ENCODE measurements around the gene LIME1.

LIME1 gene

DNA sequence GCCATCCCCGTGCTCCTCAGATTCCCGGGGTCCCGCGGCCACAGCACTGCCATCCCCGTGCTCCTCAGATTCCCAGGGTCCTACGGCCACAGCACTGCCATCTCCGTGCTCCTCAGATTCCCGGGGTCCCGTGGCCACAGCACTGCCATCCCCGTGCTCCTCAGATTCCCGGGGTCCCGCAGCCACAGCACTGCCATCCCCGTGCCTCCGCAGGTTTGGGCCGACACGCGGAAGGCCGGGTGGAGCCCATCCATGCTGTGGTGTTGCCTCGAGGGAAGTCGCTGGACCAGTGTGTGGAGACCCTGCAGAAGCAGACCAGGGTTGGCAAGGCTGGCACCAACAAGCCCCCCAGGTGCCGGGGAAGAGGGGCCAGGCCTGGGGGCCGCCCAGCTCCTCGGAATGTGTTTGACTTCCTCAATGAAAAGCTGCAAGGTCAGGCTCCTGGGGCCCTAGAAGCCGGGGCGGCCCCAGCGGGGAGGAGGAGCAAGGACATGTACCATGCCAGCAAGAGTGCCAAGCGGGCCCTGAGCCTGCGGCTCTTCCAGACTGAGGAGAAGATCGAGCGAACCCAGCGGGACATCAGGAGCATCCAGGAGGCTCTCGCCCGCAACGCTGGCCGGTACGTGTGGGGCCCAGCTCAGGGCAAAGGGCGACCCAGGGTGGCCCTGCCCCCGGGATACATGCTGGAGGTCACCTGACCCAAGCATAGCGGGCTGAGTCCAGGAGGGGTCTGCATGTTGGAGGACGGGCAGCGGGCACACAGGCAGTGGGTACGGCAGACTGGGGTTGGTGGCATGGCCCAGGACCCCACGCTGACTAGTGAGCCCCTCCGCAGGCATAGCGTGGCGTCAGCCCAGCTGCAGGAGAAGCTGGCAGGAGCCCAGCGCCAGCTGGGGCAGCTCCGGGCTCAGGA, 1.3 kb upstream of the LIME1 start:
- Histone ChIP-seq H3K9ac (ENCODE audit: low read length in 2 of 2) (no peak overlapping the region), H3K36me3 (ENCODE audit: control insufficient read depth in 2 of 2, insufficient read depth in 2 of 2, low read length in 2 of 2) (peaks cover 9 to 17% of the 10 kb centered on the region in 2 donors), H3K4me1 (ENCODE audit: control insufficient read depth, insufficient read depth, low read length) (peaks cover 14% of the 10 kb centered on the region), H3K9me3 (ENCODE audit: control insufficient read depth in 2 of 2, low read length in 2 of 2) (no peaks in the 10 kb centered on the region), H3K4me3 (ENCODE audit: low read length in 2 of 2) (no peak overlapping the region), H3K27me3 (ENCODE audit: control insufficient read depth in 1 of 2, insufficient read depth in 2 of 2, low read length in 2 of 2) (no peaks in the 10 kb centered on the region), H3K27ac (ENCODE audit: low read length) (no peak overlapping the region)

- Histone ChIP-seq H3K9ac (ENCODE audit: low read length in 2 of 2) (no peak overlapping the region), H3K4me3 (ENCODE audit: low read length in 2 of 2) (no peak overlapping the region), H3K36me3 (ENCODE audit: control insufficient read depth in 2 of 2, insufficient read depth in 2 of 2, low read length in 2 of 2) (peaks cover 9 to 14% of the 10 kb centered on the region in 2 donors), H3K27me3 (ENCODE audit: control insufficient read depth in 1 of 2, insufficient read depth in 2 of 2, low read length in 2 of 2) (no peaks in the 10 kb centered on the region), H3K4me1 (ENCODE audit: control insufficient read depth, insufficient read depth, low read length) (peaks cover 32% of the 10 kb centered on the region), H3K27ac (ENCODE audit: low read length) (no peak overlapping the region), H3K9me3 (ENCODE audit: control insufficient read depth in 2 of 2, low read length in 2 of 2) (no peaks in the 10 kb centered on the region)
Measured at GRCh38 chr20:63736893-63737694, 630 bp downstream of the LIME1 start.

GRCh38 chr20:63737695-63737944, 1.2 kb downstream of the LIME1 start:
- H3K36me3 ChIP-seq (ENCODE audit: control insufficient read depth in 2 of 2, insufficient read depth in 2 of 2, low read length in 2 of 2), result peaks cover 9 to 14% of the 10 kb centered on the region in 2 donors
- peak overlapping the region in 1 of 2 donors; percentile 22 for H3K4me3 ChIP-seq (ENCODE audit: low read length in 2 of 2)
- H3K9ac ChIP-seq (ENCODE audit: low read length in 2 of 2), result no peak overlapping the region
- H3K4me1 ChIP-seq (ENCODE audit: control insufficient read depth, insufficient read depth, low read length), result peaks cover 34% of the 10 kb centered on the region
- H3K27me3 ChIP-seq (ENCODE audit: control insufficient read depth in 1 of 2, insufficient read depth in 2 of 2, low read length in 2 of 2), result no peaks in the 10 kb centered on the region
- H3K27ac ChIP-seq (ENCODE audit: low read length), result no peak overlapping the region
- H3K9me3 ChIP-seq (ENCODE audit: control insufficient read depth in 2 of 2, low read length in 2 of 2), result no peaks in the 10 kb centered on the region

DNA sequence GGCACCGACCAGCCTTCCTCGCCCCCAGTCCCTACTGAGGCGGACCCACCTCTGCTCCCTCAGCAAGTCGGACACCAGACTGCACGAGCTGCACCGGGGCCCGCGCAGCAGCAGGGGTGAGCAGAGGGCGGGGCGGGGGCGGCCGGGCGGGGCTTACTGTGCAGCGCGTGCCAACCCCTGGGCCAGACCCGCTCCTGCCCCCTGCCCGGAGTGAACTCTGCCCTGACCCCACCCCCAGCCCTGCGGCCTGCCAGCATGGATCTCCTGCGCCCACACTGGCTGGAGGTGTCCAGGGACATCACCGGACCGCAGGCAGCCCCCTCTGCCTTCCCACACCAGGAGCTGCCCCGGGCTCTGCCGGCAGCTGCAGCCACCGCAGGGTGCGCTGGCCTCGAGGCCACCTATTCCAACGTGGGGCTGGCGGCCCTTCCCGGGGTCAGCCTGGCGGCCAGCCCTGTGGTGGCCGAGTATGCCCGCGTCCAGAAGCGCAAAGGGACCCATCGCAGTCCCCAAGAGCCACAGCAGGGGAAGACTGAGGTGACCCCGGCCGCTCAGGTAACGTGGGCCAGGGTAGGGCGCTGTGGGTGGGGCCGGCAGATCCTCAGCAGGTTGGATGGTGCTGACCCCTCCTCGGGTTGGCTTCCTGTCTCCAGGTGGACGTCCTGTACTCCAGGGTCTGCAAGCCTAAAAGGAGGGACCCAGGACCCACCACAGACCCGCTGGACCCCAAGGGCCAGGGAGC, 1.7 kb downstream of the LIME1 start:
- Histone ChIP-seq H3K4me3 (ENCODE audit: low read length in 2 of 2) (peak overlapping the region in 1 of 2 donors; percentile 72), H3K4me1 (ENCODE audit: control insufficient read depth, insufficient read depth, low read length) (peaks cover 34% of the 10 kb centered on the region)

DNA sequence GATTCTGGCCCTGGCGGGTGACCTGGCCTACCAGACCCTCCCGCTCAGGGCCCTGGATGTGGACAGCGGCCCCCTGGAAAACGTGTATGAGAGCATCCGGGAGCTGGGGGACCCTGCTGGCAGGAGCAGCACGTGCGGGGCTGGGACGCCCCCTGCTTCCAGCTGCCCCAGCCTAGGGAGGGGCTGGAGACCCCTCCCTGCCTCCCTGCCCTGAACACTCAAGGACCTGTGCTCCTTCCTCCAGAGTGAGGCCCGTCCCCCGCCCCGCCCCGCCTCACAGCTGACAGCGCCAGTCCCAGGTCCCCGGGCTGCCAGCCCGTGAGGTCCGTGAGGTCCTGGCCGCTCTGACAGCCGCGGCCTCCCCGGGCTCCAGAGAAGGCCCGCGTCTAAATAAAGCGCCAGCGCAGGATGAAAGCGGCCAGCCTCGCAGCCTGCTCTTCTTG, 2.2 kb downstream of the LIME1 start:
- H3K4me3 ChIP-seq (ENCODE audit: low read length in 2 of 2), result peak overlapping the region; percentile 66 to 72
- H3K4me1 ChIP-seq (ENCODE audit: control insufficient read depth, insufficient read depth, low read length), result peaks cover 34% of the 10 kb centered on the region
- H3K36me3 ChIP-seq (ENCODE audit: control insufficient read depth in 2 of 2, insufficient read depth in 2 of 2, low read length in 2 of 2), result peaks cover 5 to 8% of the 10 kb centered on the region in 2 donors
- H3K9ac ChIP-seq (ENCODE audit: low read length in 2 of 2), result peak overlapping the region in 1 of 2 donors; percentile 62
- no peak overlapping the region for H3K27ac ChIP-seq (ENCODE audit: low read length)
- H3K9me3 ChIP-seq (ENCODE audit: control insufficient read depth in 2 of 2, low read length in 2 of 2), result no peaks in the 10 kb centered on the region
- H3K27me3 ChIP-seq (ENCODE audit: control insufficient read depth in 1 of 2, insufficient read depth in 2 of 2, low read length in 2 of 2), result no peaks in the 10 kb centered on the region

More for the DNA sequence above, 1.7 kb downstream of the LIME1 start:
- H3K9me3 ChIP-seq (ENCODE audit: control insufficient read depth in 2 of 2, low read length in 2 of 2), result no peaks in the 10 kb centered on the region
- no peak overlapping the region for H3K9ac ChIP-seq (ENCODE audit: low read length in 2 of 2)
- peaks cover 9 to 14% of the 10 kb centered on the region in 2 donors for H3K36me3 ChIP-seq (ENCODE audit: control insufficient read depth in 2 of 2, insufficient read depth in 2 of 2, low read length in 2 of 2)
- H3K27ac ChIP-seq (ENCODE audit: low read length), result no peak overlapping the region
- H3K27me3 ChIP-seq (ENCODE audit: control insufficient read depth in 1 of 2, insufficient read depth in 2 of 2, low read length in 2 of 2), result no peaks in the 10 kb centered on the region

GRCh38 chr20:63739130-63740069, 2.9 kb downstream of the LIME1 start, which contains the start of gene SLC2A4RG:
TSS of gene SLC2A4RG (plus strand) at chr20:63739776. CDS start at chr20:63739913, 137 bp downstream.
- peak within 1 kb of the TSS; percentile 76 to 80 for H3K9ac ChIP-seq (ENCODE audit: low read length in 2 of 2)
- peaks cover 0 to 5% of the 10 kb centered on the region in 2 donors for H3K36me3 ChIP-seq (ENCODE audit: control insufficient read depth in 2 of 2, insufficient read depth in 2 of 2, low read length in 2 of 2)
- H3K27me3 ChIP-seq (ENCODE audit: control insufficient read depth in 1 of 2, insufficient read depth in 2 of 2, low read length in 2 of 2), result no peaks in the 10 kb centered on the region
- H3K4me3 ChIP-seq (ENCODE audit: low read length in 2 of 2), result peak within 1 kb of the TSS; percentile 71 to 81
- no peaks in the 10 kb centered on the region for H3K9me3 ChIP-seq (ENCODE audit: control insufficient read depth in 2 of 2, low read length in 2 of 2)
- H3K4me1 ChIP-seq (ENCODE audit: control insufficient read depth, insufficient read depth, low read length), result peaks cover 34% of the 10 kb centered on the region
- peak within 1 kb of the TSS; percentile 87 for H3K27ac ChIP-seq (ENCODE audit: low read length)

DNA sequence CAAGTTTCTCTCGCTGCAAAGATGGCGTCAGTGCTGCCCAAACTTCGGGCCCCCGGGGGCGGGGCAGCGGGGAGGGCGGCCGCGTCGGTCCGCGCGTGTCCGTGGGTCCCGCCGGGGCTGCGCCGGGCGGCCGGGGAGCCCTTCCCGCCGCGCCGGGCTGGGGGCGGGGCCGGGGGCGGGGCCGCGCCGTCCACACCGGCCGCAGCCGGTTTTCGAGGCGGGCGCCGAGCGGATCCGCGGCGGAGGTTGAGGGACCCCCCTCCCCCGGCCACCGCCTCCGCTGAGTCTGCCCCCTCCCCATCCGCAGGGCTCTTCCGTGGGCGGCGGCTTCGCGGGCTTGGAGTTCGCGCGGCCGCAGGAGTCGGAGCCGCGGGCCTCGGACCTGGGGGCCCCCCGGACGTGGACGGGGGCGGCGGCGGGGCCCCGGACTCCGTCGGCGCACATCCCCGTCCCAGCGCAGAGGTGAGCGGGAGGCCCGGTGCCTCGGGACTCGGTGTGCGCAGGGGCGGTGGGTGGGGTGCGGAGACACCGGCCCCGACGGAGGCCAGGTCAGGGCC, 3.7 kb downstream of the LIME1 start:
- Histone ChIP-seq H3K4me1 (ENCODE audit: control insufficient read depth, insufficient read depth, low read length) (peaks cover 34% of the 10 kb centered on the region), H3K36me3 (ENCODE audit: control insufficient read depth in 2 of 2, insufficient read depth in 2 of 2, low read length in 2 of 2) (no peaks in the 10 kb centered on the region), H3K4me3 (ENCODE audit: low read length in 2 of 2) (peak overlapping the region; percentile 71 to 81), H3K27ac (ENCODE audit: low read length) (peak overlapping the region; percentile 87), H3K9ac (ENCODE audit: low read length in 2 of 2) (peak overlapping the region; percentile 53 to 76), H3K9me3 (ENCODE audit: control insufficient read depth in 2 of 2, low read length in 2 of 2) (no peaks in the 10 kb centered on the region), H3K27me3 (ENCODE audit: control insufficient read depth in 1 of 2, insufficient read depth in 2 of 2, low read length in 2 of 2) (no peaks in the 10 kb centered on the region)

GRCh38 chr20:63740627-63741353, 4.3 kb downstream of the LIME1 start:
- peak overlapping the region; percentile 71 to 81 for H3K4me3 ChIP-seq (ENCODE audit: low read length in 2 of 2)
- H3K9me3 ChIP-seq (ENCODE audit: control insufficient read depth in 2 of 2, low read length in 2 of 2), result no peaks in the 10 kb centered on the region
- no peaks in the 10 kb centered on the region for H3K36me3 ChIP-seq (ENCODE audit: control insufficient read depth in 2 of 2, insufficient read depth in 2 of 2, low read length in 2 of 2)
- H3K27ac ChIP-seq (ENCODE audit: low read length), result peak overlapping the region; percentile 87
- peak overlapping the region; percentile 53 to 76 for H3K9ac ChIP-seq (ENCODE audit: low read length in 2 of 2)
- H3K27me3 ChIP-seq (ENCODE audit: control insufficient read depth in 1 of 2, insufficient read depth in 2 of 2, low read length in 2 of 2), result no peaks in the 10 kb centered on the region
- H3K4me1 ChIP-seq (ENCODE audit: control insufficient read depth, insufficient read depth, low read length), result peaks cover 34% of the 10 kb centered on the region

- H3K4me3 ChIP-seq (ENCODE audit: low read length in 2 of 2), result peak overlapping the region; percentile 71 to 81
Measured at GRCh38 chr20:63741354-63741675, 4.9 kb downstream of the LIME1 start.

More at GRCh38 chr20:63741354-63741675, 4.9 kb downstream of the LIME1 start:
- H3K27me3 ChIP-seq (ENCODE audit: control insufficient read depth in 1 of 2, insufficient read depth in 2 of 2, low read length in 2 of 2), result no peaks in the 10 kb centered on the region
- peaks cover 34% of the 10 kb centered on the region for H3K4me1 ChIP-seq (ENCODE audit: control insufficient read depth, insufficient read depth, low read length)
- H3K9me3 ChIP-seq (ENCODE audit: control insufficient read depth in 2 of 2, low read length in 2 of 2), result no peaks in the 10 kb centered on the region
- H3K27ac ChIP-seq (ENCODE audit: low read length), result peak overlapping the region; percentile 49
- H3K9ac ChIP-seq (ENCODE audit: low read length in 2 of 2), result peak overlapping the region in 1 of 2 donors; percentile 53
- no peaks in the 10 kb centered on the region for H3K36me3 ChIP-seq (ENCODE audit: control insufficient read depth in 2 of 2, insufficient read depth in 2 of 2, low read length in 2 of 2)

All from stomach smooth muscle (tissue), 2 donors.